ENCODE measurements around the gene NPAT. TPM values are rescaled to one million over a fixed set of nuclear protein-coding genes. Genes with fewer than 3 reads are reported as not detected.

NPAT gene
- total and polyA plus RNA-seq, 4 donors: 1.6 to 12.7 (median 5.9) TPM

DNA sequence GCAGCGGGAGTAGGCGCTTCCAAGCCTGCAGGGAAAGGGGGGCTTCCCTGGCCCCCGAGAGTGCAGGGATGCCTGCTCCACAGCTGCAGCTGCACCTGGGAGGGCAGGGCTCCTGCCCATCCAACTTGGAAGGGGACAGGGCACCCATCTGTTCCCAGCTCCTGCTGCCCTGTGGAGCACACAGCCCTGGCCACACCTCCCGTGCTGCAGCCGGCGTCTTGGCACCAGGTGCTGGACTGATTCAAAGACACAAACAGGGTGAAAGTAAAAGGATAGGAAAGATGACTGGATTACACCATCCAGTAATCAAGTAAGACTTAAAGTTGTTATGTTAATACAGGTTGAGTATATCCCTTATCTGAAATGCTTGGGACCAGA lies 14.8 kb downstream of the NPAT start:
- Histone ChIP-seq H3K4me3 (ENCODE audit: low read depth in 1 of 3, low read length in 3 of 3) (no peak overlapping the region), H3K9ac (ENCODE audit: low read depth in 1 of 2, low read length in 2 of 2) (no peak overlapping the region), H3K36me3 (ENCODE audit: control insufficient read depth in 4 of 4, insufficient read depth in 3 of 4, low read depth in 1 of 4, low read length in 3 of 4) (peaks cover 6 to 17% (median 11%) of the 10 kb centered on the region in 4 donors), H3K27ac (ENCODE audit: low read depth in 1 of 2, low read length in 2 of 2) (no peak overlapping the region), H3K9me3 (ENCODE audit: control insufficient read depth in 4 of 4, low read length in 3 of 4) (peaks cover 0 to 8% (median 2%) of the 10 kb centered on the region in 4 donors), H3K4me1 (ENCODE audit: control insufficient read depth in 4 of 4, insufficient read depth in 4 of 4, low read length in 3 of 4) (no peaks in the 10 kb centered on the region), H3K27me3 (ENCODE audit: control insufficient read depth in 4 of 4, insufficient read depth in 4 of 4, low read length in 3 of 4) (no peaks in the 10 kb centered on the region)
- no peak for TF ChIP-seq FOXA1 (IDR thresholded peaks at IDR 0.05)
- no peak for TF ChIP-seq FOXA2 (IDR thresholded peaks at IDR 0.05)
- no peak for TF ChIP-seq TAF1 (conservative IDR thresholded peaks at IDR 0.05)
- TF ChIP-seq, protein P1, sequence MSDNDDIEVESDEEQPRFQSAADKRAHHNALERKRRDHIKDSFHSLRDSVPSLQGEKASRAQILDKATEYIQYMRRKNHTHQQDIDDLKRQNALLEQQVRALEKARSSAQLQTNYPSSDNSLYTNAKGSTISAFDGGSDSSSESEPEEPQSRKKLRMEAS (IDR thresholded peaks at IDR 0.05): no peak
- TF ChIP-seq RAD21 (IDR thresholded peaks at IDR 0.05): no peak
- TF ChIP-seq YY1 (IDR thresholded peaks at IDR 0.05): no peak
- TF ChIP-seq HNF4A (conservative IDR thresholded peaks at IDR 0.05): no peak
- TF ChIP-seq JUND (IDR thresholded peaks at IDR 0.05): no peak
- no peak for DNase-seq (ENCODE audit: low spot score)
- WGBS: 97% methylated on average over 6 of the region's 6 CpGs

DNA sequence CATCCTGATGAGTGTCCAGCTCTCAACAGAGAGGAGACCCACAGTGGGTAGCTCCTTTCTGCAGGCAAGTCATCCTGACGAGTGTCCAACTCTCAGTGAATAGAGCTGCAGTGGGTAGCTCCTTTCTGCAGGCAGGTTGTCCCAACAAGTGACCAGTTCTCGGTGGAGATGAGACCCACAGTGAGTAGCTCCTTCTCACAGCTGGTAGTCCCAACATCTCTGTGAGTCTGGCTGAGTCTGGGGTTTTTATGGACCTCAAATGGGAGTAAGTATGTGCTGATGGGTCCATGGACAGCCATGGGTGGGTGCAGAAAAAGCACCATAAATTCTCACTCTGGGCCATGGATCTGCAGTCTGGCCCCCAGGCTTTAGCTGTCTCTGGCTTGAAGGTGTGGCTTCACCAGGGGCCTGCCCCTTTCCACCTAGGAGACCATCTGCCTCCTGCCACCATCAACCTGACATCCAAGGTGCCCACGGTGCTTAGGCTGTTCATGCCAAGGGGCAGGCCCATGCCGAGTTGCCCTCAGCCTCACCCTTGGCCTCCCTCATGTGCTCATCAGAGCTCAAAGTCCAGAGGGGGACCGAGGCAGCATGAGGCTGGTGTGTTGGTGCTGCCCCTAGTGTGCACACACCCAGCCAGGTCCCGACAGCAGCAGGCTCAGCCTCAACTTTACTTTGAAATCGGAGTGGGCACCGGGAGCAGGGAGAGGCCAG lies 15.3 kb downstream of the NPAT start:
- Histone ChIP-seq H3K9me3 (ENCODE audit: control insufficient read depth in 4 of 4, low read length in 3 of 4) (peaks cover 0 to 8% (median 2%) of the 10 kb centered on the region in 4 donors), H3K9ac (ENCODE audit: low read depth in 1 of 2, low read length in 2 of 2) (no peak overlapping the region), H3K27ac (ENCODE audit: low read depth in 1 of 2, low read length in 2 of 2) (no peak overlapping the region), H3K27me3 (ENCODE audit: control insufficient read depth in 4 of 4, insufficient read depth in 4 of 4, low read length in 3 of 4) (no peaks in the 10 kb centered on the region), H3K4me1 (ENCODE audit: control insufficient read depth in 4 of 4, insufficient read depth in 4 of 4, low read length in 3 of 4) (no peaks in the 10 kb centered on the region), H3K4me3 (ENCODE audit: low read depth in 1 of 3, low read length in 3 of 3) (no peak overlapping the region), H3K36me3 (ENCODE audit: control insufficient read depth in 4 of 4, insufficient read depth in 3 of 4, low read depth in 1 of 4, low read length in 3 of 4) (peaks cover 6 to 17% (median 11%) of the 10 kb centered on the region in 4 donors)
- no peak for TF ChIP-seq YY1 (IDR thresholded peaks at IDR 0.05)
- no peak for TF ChIP-seq JUND (IDR thresholded peaks at IDR 0.05)
- TF ChIP-seq, protein P2, sequence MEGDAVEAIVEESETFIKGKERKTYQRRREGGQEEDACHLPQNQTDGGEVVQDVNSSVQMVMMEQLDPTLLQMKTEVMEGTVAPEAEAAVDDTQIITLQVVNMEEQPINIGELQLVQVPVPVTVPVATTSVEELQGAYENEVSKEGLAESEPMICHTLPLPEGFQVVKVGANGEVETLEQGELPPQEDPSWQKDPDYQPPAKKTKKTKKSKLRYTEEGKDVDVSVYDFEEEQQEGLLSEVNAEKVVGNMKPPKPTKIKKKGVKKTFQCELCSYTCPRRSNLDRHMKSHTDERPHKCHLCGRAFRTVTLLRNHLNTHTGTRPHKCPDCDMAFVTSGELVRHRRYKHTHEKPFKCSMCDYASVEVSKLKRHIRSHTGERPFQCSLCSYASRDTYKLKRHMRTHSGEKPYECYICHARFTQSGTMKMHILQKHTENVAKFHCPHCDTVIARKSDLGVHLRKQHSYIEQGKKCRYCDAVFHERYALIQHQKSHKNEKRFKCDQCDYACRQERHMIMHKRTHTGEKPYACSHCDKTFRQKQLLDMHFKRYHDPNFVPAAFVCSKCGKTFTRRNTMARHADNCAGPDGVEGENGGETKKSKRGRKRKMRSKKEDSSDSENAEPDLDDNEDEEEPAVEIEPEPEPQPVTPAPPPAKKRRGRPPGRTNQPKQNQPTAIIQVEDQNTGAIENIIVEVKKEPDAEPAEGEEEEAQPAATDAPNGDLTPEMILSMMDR (IDR thresholded peaks at IDR 0.05; ENCODE audit: low read depth, low read length, missing input control): no peak
- no peak for TF ChIP-seq FOXA2 (IDR thresholded peaks at IDR 0.05)
- TF ChIP-seq, protein P3, sequence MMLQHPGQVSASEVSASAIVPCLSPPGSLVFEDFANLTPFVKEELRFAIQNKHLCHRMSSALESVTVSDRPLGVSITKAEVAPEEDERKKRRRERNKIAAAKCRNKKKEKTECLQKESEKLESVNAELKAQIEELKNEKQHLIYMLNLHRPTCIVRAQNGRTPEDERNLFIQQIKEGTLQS (IDR thresholded peaks at IDR 0.05): no peak
- TF ChIP-seq FOXA1 (IDR thresholded peaks at IDR 0.05): no peak
- no peak for TF ChIP-seq HNF4A (conservative IDR thresholded peaks at IDR 0.05)
- TF ChIP-seq, protein P4, sequence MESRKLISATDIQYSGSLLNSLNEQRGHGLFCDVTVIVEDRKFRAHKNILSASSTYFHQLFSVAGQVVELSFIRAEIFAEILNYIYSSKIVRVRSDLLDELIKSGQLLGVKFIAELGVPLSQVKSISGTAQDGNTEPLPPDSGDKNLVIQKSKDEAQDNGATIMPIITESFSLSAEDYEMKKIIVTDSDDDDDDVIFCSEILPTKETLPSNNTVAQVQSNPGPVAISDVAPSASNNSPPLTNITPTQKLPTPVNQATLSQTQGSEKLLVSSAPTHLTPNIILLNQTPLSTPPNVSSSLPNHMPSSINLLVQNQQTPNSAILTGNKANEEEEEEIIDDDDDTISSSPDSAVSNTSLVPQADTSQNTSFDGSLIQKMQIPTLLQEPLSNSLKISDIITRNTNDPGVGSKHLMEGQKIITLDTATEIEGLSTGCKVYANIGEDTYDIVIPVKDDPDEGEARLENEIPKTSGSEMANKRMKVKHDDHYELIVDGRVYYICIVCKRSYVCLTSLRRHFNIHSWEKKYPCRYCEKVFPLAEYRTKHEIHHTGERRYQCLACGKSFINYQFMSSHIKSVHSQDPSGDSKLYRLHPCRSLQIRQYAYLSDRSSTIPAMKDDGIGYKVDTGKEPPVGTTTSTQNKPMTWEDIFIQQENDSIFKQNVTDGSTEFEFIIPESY (IDR thresholded peaks at IDR 0.05): no peak
- TF ChIP-seq EGR1 (IDR thresholded peaks at IDR 0.05; ENCODE audit: low read depth in 2 of 2): no peak
- TF ChIP-seq TAF1 (conservative IDR thresholded peaks at IDR 0.05): no peak
- no peak for TF ChIP-seq NR2F2 (IDR thresholded peaks at IDR 0.05)
- TF ChIP-seq RXRA (IDR thresholded peaks at IDR 0.05): no peak
- no peak for TF ChIP-seq SP1 (IDR thresholded peaks at IDR 0.05)
- no peak for TF ChIP-seq GABPA (IDR thresholded peaks at IDR 0.05 in 1 of 2, conservative IDR thresholded peaks at IDR 0.05 in 1 of 2)
- no peak for TF ChIP-seq HNF4G (IDR thresholded peaks at IDR 0.05)
- no peak for TF ChIP-seq RAD21 (IDR thresholded peaks at IDR 0.05)
- 77% methylated on average over 8 of the region's 8 CpGs for WGBS
- no peak for DNase-seq (ENCODE audit: low spot score)

Data from liver (tissue), 9 donors.